HG03520 (cell line): Measurements from ENCODE around the gene IGBP1.
"Not testable (repeated sequence)": the region's sequence is repeated elsewhere in the genome, so short reads cannot be mapped to it uniquely, and the experiment has no call there.

Source experiments
- ATAC-seq: cut with Tn5 transposase; IDR thresholded peaks from one replicate; pipeline ENCODE4 v1.9.1; 2021; ENCODE audit warnings: mild to moderate bottlenecking, moderate library complexity; ENCODE audit not compliant: unreplicated experiment

IGBP1 gene

DNA sequence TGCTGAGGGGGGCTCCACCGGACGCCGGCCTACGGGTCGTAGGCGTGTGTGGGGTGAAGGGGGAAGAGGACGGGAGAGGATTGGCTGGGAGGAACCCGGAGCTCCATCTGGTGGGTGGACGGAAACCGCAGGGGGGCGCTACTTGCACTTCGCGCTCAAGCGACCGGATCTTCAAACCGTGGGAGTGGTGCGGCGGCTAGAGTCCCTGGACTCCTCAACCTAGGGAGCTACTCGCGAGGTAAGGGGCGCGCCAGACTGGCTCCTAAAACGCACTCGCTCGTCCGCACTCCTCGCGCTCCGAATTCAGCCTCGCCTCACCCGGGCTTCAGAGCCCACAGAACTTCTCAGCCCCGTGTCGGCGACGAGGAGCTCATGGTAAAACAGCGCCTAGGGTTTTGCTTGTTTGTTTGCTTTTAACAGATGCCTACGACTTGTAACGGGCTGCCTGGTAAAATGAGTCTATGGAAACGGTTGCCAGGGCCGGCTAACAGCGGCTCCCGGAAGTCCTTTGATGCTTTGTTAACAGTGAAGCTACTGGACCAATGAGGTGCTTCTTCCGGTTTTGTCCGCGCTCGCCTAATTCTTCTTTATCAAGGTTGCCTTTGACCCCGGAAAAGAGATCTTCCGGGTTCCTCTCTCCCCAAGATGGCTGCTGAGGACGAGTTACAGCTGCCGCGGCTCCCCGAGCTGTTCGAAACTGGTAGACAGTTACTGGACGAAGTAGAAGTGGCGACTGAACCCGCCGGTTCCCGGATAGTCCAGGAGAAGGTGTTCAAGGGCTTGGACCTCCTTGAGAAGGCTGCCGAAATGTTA is at the start of gene IGBP1:
Gene IGBP1 (plus strand): TSS at position 145 of the 813 bp plus-strand sequence. CDS start 501 bp downstream, at position 646.
- peak; percentile 82 for ATAC-seq

DNA sequence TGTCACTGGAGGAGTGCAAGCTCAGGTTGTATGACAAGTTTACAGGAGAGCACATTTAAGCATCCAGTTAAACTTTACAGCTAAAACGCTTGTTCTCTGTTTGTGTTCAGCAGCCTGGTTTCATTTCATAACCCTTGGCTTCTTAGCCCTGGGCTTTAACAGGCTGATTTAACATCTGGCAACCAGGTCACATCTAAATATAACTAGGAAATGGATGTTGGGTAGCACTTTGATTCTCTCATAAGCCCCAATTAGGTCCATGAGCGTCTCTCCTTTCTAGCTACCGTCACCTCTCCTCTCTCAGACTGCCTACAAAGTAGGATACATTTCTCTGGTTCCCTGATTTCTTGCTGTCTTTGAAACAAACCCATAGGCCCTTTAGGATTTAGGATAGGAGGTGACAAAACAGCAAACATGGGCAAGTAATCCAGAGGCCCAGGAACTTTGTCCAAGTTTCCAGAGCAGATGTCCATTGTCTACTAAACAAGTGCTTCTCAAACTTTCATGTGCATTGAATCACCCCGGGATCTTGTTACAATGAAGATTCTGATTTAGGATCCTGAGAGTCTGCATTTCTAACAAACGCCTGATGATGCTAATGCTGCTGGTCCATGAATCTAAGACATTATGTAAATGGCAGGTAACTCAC is 48.5 kb upstream of the IGBP1 start:
- no peak for ATAC-seq

DNA sequence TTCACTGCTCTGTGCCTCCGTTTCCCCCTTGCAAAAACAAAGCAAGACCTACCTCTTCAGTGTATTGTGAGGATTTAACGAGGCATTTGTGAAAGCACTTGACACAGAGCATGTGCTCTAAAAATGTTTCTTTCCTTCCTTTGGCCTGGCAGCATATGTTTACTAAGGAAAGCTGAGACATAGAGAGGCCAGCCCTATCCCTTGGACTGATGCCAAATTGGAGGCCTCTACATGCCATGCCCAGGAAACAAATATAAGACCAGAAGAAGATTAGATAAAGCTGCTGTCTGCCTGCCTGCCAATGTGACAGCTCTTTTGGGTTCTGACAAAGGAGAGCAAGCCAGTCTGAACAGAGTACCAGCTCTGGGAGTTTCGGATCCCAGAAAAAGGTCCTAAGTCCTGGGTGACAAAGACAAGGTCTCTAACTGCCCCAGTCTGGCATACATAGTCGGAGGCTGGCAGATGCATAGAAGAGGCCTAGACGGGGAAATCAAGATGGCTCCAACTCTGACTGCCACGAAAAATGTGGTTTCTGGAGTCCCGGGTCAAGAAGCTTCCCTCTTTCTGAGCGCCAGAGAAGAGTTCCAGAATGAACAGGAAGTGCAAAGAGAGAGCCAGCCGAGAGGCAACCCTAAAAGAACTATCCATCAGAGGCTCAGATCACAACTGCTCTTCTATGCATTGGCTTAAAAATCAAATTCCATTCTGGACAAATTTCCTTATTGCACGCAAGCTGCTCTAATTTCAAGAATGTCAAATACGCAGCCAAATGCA is 45.2 kb upstream of the IGBP1 start:
- no peak for ATAC-seq

DNA sequence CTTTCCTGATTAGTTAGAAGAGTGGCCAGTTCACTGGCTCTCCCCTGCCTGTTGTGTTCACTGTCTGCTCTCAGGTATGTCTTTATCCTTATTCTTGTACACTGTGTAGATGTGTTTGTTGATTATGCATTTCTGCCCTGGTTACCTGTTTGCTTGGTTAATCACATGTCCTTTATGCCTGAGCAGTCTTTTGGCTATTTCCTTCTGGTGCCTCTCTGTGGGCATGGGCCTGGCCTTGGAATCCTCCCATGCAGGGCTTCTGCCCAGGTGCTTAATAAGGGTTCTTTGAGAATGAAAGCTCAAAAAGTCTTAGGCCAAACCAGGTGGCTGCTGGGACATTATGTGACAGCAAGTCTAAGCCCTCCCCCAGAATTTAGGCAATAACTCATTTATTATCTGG is 44.5 kb upstream of the IGBP1 start:
- ATAC-seq: no peak

DNA sequence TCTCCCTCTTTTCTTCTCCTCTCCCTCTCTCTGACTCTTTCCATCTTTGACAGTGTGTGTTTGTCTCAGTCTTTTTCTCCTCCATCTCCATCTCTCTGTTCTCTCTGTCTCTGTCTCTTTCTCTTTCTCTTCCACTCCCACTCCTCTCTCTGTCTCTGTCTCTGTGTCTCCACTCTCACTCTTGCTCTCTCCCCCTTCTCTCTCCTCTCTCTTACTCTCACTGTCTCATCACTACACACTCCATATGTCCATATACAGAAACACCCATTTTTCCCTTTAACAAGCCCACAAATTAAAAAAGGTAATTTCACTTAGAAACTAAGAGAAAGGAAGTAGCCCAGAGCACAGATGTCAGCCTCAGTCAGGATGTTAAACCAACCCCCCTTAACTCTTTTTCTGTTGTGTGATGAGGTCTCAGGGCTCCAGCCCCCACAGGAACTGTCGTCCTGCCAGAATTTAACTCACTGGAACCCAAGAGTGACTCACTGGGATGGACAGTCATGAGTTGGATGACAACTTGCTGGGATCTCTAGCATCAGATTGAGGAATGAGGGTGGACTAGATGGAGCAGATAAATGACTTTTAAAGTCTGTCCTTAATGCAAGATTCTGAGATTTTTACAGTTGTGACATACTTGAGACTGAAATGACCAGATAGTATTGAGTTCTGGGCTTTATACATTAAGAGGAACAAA is 43.5 kb upstream of the IGBP1 start:
- no peak for ATAC-seq

DNA sequence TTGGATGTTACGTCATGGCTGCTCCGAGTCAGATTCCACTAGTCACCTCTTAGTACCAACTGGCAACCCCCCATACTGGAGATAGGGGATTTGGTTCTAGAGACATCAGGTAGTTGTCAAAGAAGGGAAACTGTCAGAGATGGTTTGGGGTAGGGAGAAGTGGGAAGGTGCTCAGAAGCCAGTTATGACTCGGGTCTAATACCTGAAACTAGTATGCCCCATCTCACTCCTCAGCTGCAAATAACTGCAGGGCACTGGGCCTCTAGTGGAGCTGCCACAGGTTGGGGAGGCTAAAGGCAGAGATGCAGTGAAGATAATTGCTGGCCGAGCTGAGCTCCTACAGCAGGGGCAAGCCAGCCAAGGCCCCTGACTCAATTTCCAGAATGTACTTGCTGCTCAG is 41.0 kb upstream of the IGBP1 start:
- ATAC-seq: peak; percentile 69

DNA sequence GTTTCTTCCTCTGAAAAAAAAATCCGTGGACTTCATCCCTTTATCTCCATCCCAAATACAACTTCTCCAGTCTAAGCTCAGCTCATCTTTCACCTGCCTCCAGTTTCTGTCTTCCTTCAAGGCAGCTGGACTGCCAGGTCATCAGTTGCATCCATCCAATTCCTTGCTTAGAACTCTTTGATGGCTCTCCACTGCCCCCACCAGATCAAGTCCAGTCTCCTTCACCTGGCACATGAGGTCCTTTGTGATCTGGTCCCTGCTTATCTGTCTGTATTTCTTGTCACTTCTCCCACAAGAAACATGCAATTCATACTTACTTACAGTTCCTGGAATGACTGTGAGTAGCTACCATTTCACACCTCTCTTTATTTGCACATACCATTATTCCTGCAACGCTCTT is 37.2 kb upstream of the IGBP1 start:
- ATAC-seq: no peak

DNA sequence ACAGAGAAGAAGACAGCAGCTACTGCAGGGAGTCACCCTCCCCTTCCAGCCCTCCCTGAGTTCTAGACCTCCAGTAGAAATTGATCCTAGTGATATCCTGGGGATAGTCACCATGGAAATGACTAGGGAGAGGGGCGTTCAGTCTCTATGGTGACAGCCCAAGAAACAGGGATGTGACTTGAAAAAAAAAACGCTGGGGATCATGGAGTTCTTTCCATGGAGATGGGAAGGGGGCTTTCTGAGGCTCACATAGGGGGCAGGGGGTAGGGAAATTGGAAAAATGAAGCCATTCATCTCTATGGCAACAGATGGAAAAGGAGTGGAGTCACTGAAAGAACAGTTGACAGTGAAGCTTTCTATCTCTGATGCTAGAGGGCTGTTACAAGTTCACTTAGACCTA is 28.0 kb upstream of the IGBP1 start:
- ATAC-seq: no peak

DNA sequence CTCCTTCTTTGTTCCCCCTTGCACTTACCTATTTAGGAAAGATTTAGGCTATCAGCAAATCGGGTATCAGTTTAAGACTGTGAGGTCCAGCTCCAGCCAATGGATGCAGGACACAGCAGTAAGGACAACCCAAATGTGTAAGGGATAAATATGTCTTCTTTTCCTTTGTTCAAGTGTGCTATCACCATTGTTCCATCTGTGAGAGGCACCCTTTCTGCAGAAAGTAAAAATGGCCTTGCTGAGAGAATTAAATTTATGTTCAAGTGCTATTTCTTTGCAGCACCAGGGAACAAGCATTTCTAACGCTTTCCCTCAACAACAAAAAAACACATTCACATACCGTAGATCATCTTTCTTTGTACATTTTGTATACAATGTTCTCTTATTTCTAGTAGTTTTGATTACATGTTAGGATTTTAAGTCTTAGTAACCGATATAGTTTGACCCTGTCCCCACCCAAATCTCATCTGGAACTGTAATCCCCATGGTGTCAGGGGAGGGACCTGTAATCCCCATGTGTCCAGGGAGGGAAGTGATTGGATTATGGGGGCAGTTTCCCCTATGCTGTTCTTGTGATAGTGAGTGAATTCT is 21.7 kb upstream of the IGBP1 start:
- not testable (repeated sequence) for ATAC-seq

DNA sequence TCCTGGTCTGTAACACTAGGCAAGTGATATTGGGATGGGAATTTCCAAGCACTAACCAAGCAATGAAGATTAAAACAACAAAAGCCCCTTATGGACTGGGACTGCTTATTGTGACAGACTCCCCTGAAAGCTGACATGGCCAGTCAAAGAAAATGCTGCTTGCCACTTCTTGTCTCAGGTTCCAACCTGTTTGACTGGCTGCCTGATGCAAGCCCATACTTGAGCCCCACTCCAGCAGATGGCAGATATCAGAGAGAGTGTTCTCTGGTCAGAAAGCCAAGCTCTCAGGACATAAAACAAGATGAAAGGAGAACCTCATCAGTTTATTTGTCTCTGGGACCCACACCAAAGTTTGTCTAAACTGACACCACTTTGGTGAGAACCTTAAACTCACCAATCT is 15.5 kb upstream of the IGBP1 start:
- no peak for ATAC-seq

DNA sequence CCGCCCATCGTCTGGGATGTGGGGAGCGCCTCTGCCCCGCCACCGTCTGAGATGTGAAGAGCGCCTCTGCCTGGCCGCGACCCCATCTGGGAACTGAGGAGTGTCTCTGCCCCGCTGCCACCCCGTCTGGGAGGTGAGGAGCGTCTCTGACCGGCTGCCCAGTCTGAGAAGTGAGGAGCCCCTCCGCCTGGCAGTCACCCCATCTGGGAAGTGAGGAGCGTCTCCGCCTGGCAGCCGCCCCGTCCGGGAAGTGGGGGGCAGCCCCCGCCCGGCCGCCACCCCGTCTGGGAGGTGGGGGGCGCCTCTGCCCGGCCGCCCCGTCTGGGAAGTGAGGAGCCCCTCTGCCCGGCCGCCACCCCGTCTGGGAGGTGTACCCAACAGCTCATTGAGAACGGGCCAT is 10.2 kb upstream of the IGBP1 start:
- ATAC-seq: not testable (repeated sequence)

DNA sequence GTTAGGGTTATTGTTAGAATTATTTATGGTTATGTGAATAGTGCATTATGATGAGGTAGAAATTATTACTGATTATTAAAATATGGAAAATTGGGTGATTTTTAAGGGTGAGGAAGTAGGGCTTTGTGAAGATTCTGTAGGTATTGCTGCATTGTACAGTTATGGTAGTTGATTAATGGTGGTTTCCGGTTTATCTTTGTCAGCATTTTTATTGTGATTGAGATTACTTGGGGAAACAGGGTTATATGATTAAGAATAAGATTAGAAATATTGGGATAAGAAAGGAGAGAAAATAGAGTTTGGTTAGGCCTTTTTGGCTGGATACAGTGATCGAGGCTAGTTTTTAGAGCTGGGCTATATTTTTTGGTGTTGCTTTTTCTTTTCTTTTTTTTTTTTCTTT is 8.6 kb upstream of the IGBP1 start:
- ATAC-seq: no peak

DNA sequence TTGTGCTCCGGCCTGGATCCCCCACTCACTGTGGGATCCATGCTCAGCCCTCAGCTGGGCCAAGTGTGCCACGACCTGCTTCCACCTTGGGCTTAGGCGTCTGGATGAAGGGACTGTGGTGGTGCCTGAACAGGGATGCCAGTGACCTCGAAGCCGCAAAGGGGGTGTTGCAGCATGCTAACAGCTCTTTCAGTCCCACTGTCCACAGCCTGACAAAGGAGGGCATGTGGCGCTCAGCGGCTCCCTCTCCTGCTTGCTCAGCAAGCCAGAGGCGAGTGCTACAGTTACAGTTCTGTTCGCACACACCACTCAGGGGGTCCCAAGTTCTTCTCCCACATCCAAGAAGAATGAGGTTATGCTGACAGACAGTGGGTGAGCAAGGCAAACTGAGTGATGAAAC is 5.2 kb upstream of the IGBP1 start:
- ATAC-seq: no peak

DNA sequence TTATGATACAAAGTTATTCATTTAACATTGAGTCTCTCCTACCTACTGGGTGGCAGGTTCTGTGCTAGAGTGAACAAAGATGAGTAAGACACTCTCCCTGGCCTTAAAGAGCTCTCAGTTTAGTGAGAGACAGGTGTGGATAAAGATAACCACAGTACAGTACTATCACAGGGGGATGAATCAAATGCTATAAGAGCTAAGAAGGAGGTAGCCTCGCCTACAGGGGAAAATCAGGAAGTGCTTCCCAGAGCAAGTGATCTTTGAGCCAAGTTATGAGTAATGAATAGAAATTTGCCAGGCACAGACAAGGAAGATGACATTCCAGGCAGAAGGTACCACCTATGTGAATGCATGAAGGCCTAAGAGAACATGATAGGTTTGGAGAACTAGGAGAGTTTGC is 3.4 kb upstream of the IGBP1 start:
- no peak for ATAC-seq

DNA sequence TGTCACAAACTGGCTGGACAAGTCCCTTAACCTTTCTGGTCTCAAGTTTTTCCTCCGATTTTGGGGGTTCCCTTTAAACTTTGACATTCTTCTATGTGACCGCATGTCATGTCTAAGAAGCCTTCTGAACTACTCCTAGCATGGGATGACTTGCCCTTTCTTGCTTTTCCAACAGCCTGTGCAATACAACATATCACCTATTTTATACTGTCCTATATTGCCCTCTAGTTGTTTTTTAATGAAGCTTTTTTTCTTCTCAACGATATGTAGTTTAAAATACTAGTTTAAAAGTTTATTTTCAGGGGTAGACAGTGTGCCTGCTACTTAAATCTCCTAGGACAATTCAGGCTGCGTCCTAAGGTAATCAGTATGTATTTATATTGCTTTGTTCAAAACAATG is 1.0 kb upstream of the IGBP1 start:
- ATAC-seq: no peak

DNA sequence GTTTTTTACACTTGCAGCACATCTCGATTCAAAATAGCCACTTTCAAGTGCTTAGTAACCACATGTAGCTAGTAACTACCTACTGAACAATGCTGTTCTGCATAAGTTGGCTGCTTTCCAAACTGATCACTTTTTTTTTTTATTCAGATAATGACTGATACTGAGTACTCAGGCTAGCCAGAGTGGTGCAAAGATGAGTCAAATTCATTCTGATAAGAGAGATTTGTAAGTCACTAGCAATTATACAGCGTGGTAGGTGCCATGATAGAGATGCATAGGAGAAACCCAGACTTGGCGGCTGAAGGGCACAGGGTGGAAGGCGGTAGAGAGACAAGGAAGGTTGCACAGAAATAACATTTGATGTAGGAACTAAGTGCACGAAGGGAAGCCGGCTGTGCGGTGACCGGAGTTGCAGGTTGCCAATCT is 357 bp upstream of the IGBP1 start:
- ATAC-seq: peak; percentile 37

DNA sequence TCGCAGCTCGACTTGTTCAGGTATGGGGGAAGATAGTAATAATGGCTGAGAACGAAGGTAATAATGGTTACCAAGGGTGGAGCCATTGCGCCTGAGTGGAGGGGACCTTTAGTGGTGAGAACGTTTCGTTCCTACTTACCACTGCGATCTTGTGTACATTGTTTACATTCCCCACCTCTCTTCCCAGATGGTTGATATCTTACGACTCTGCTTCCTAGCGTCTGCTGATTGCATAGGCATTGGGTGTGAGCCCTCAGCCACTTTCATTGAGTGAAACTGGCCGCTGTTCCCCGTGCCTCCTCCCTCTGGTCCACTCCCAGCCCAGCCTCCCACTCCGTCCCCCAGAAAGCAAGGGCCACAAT is 850 bp downstream of the IGBP1 start:
- ATAC-seq: peak; percentile 3

DNA sequence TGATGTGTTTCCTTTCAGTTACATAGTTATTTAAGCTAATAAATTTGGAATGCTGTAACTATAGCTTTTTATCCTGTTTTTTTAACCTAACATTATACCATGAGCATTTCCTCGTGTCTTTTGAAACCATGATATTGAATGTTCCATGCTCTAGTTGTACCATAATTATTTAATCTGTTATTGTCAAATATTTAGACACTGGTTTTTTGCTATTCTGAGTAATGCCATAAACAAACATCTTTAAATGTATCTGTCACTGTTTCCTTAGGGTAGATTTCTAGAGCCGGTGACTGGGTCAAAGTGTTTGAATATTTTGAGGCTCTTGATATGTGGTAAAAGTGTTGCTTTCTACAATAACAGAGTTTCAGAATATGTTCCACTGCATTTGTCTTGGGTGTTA is 5.4 kb downstream of the IGBP1 start:
- no peak for ATAC-seq

DNA sequence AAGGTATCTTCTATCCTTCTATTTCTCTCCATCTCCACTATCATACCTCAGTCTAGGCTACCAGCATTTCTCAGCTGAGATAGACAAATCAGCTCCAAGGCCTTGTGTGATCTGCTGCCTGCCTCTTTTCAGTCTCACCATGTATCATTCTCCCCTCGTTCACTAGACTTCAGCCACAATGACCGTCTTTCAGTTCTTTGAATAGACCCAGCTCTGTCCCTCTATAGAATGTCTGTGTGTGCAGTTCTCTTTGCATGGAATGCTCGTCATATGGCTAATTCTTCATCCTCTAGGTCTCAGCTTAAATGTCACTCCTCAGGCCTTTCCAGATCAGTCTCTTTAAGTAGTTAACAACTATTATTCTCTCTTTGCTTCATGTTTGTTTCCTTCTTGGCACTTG is 6.5 kb downstream of the IGBP1 start:
- ATAC-seq: no peak

DNA sequence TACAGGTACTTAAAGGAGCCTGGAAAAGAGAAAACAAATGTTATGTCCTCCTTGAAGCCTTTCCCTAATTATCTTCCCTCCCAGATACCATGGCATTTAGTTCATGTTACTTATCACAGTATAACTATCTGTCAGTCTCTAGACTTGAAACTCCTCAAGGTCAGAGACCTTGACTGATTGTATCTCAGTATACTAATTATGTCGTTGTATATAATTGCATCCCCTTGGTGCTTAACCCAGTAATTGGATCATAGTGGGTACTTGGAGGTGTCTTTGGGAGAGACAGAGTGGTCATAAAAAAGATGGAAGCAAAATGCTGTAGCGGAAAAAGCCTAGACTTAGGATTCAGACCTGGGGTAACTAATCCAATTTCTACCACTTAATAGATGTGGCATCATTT is 8.1 kb downstream of the IGBP1 start:
- no peak for ATAC-seq
